Liver (tissue), 3 donors: ENCODE results near the gene ABLIM1.

Source experiments
- TAF1 ChIP-seq: conservative IDR thresholded peaks from 2 replicates; pipeline ENCODE4 v1.6.1; 2016; ENCODE audit warnings: antibody characterized with exemption, mild to moderate bottlenecking
- YY1 ChIP-seq: IDR thresholded peaks from 2 replicates; pipeline ENCODE4 v1.6.1; 2016; ENCODE audit warnings: antibody characterized with exemption, mild to moderate bottlenecking
- TF ChIP-seq, protein P1 (sequence below): fragments of 150-350 bp; IDR thresholded peaks from 2 replicates; pipeline ENCODE4 v1.5.1; 2017; ENCODE audit warnings: improper control_type of control experiment, low read depth, low read length; ENCODE audit not compliant: missing input control
- TF ChIP-seq, protein P2 (sequence below): IDR thresholded peaks from 2 replicates; pipeline ENCODE4 v1.6.1; 2016; ENCODE audit warnings: antibody characterized with exemption
- donor health status: healthy.
- donor health status: healthy.

DNA sequence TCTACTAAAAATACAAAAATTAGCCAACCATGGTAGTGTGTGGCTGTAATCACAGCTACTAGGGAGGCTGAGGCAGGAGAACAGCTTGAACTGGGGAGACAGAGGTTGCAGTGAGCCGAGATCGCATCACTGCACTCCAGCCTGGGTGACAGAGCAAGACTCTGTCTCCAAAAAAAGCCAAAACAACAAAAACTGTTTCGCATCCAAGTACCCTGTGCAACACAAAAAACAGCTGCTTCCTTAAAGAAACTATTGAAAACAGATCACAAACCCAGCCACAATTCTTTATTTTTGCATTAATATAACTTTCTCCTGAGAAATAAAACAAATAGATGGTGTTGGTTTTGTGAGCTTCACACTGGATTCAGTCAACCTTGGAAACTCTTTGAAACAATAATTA, 141.7 kb downstream of the ABLIM1 start:
- TF ChIP-seq, protein P1, sequence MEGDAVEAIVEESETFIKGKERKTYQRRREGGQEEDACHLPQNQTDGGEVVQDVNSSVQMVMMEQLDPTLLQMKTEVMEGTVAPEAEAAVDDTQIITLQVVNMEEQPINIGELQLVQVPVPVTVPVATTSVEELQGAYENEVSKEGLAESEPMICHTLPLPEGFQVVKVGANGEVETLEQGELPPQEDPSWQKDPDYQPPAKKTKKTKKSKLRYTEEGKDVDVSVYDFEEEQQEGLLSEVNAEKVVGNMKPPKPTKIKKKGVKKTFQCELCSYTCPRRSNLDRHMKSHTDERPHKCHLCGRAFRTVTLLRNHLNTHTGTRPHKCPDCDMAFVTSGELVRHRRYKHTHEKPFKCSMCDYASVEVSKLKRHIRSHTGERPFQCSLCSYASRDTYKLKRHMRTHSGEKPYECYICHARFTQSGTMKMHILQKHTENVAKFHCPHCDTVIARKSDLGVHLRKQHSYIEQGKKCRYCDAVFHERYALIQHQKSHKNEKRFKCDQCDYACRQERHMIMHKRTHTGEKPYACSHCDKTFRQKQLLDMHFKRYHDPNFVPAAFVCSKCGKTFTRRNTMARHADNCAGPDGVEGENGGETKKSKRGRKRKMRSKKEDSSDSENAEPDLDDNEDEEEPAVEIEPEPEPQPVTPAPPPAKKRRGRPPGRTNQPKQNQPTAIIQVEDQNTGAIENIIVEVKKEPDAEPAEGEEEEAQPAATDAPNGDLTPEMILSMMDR: no peak
- TF ChIP-seq, protein P2, sequence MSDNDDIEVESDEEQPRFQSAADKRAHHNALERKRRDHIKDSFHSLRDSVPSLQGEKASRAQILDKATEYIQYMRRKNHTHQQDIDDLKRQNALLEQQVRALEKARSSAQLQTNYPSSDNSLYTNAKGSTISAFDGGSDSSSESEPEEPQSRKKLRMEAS: no peak
- TF ChIP-seq YY1 (no peak), TAF1 (no peak)
